Astrocyte of the spinal cord (primary cell): Measurements from ENCODE around the gene SMIM36.
"Not testable (repeated sequence)": the region's sequence is repeated elsewhere in the genome, so short reads cannot be mapped to it uniquely, and the experiment has no call there.

ENCODE experiments used
- DNase-seq: peaks from one replicate; pipeline ENCODE4 v3.0.0; 2011; ENCODE audit warnings: low read depth, low spot score
- H3K4me3 ChIP-seq: 2 replicates; pipeline ENCODE4 v1.5.1; 2011; ENCODE audit warnings: low read depth, mild to moderate bottlenecking, low read length, moderate library complexity
- CTCF ChIP-seq: IDR thresholded peaks from 2 replicates; pipeline ENCODE4 v1.5.1; 2012; ENCODE audit warnings: low read depth, mild to moderate bottlenecking, low read length, inconsistent platforms
- in situ Hi-C: cut with HindIII; loops from 2 replicates; pipeline ENCODE4 v1.10.0; 2017; ENCODE audit warnings: low sequenced_read_pairs

Gene SMIM36

GRCh38 chr17:55478971-55479370 lies 32.3 kb downstream of the SMIM36 start:
- TF ChIP-seq CTCF, result no peak
- in situ Hi-C loops, result no loop called here
- no peak overlapping the region for H3K4me3 ChIP-seq
- DNase-seq, result no peak

GRCh38 chr17:55466671-55467070 lies 44.6 kb downstream of the SMIM36 start:
- no peak for TF ChIP-seq CTCF
- no peak overlapping the region for H3K4me3 ChIP-seq
- no peak for DNase-seq
- in situ Hi-C loops, result no loop called here

GRCh38 chr17:55465771-55466170 lies 45.5 kb downstream of the SMIM36 start:
- in situ Hi-C loops, H3K4me3 ChIP-seq, DNase-seq: not testable (repeated sequence)

GRCh38 chr17:55463600-55463999 lies 47.7 kb downstream of the SMIM36 start:
- no peak overlapping the region for H3K4me3 ChIP-seq
- in situ Hi-C loops, result no loop called here
- TF ChIP-seq CTCF, result no peak
- DNase-seq, result no peak

- DNase-seq, result no peak
- in situ Hi-C loops, result no loop called here
- TF ChIP-seq CTCF, result no peak
- no peak overlapping the region for H3K4me3 ChIP-seq
Observed at GRCh38 chr17:55462711-55463110, 48.5 kb downstream of the SMIM36 start.

DNA sequence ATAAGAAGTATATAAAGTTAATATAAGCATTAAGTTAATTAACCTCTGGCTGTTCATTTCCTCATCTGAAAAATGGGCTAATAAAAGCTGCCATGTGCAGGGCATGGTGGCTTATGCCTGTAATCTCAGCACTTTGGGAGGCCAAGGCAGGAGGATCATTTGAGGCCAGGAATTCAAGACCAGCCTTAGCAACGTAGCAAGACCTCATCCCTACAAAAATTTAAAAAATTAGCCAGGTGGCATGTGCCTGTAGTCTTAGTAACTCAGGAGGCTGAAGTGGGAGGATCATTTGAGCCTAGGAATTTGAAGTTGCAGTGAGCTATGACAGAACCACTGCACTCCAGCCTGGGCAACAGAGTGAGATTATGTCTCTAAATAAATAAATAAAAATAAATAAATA lies 49.0 kb downstream of the SMIM36 start:
- H3K4me3 ChIP-seq, result no peak overlapping the region
- in situ Hi-C loops, result no loop called here
- no peak for TF ChIP-seq CTCF
- DNase-seq, result no peak

- peak; percentile 80 for DNase-seq
- in situ Hi-C loops, result no loop called here
- no peak overlapping the region for H3K4me3 ChIP-seq
- TF ChIP-seq CTCF, result no peak
Observed at GRCh38 chr17:55458978-55459377, 52.3 kb downstream of the SMIM36 start.
